GM21526 (cell line): ENCODE data around the gene CENPK.
"Not testable (repeated sequence)": the region's sequence is repeated elsewhere in the genome, so short reads cannot be mapped to it uniquely, and the experiment has no call there.

Source experiments
- ATAC-seq: cut with Tn5 transposase; IDR thresholded peaks from one replicate; pipeline ENCODE4 v1.9.1; 2021; ENCODE audit warnings: moderate library complexity; ENCODE audit not compliant: unreplicated experiment, low FRiP score

The CENPK gene

GRCh38 chr5:65512170-65512937 lies 50.6 kb downstream of the CENPK start:
- ATAC-seq: no peak

GRCh38 chr5:65508978-65509377 lies 54.0 kb downstream of the CENPK start:
- ATAC-seq: no peak

GRCh38 chr5:65506961-65507360 lies 56.0 kb downstream of the CENPK start:
- no peak for ATAC-seq

- no peak for ATAC-seq
Observed at GRCh38 chr5:65489119-65489518, 73.8 kb downstream of the CENPK start.

- ATAC-seq: not testable (repeated sequence)
Observed at GRCh38 chr5:65488038-65488687, 74.8 kb downstream of the CENPK start.

- not testable (repeated sequence) for ATAC-seq
Observed at GRCh38 chr5:65486803-65487202, 76.2 kb downstream of the CENPK start.

- no peak for ATAC-seq
Observed at GRCh38 chr5:65485405-65485804, 77.6 kb downstream of the CENPK start.

GRCh38 chr5:65483546-65484346 lies 79.2 kb downstream of the CENPK start:
- ATAC-seq: peak; percentile 49

- no peak for ATAC-seq
Observed at GRCh38 chr5:65482736-65483545, 80.0 kb downstream of the CENPK start.

GRCh38 chr5:65482296-65482735 lies 80.7 kb downstream of the CENPK start:
- ATAC-seq: no peak

- ATAC-seq: peak; percentile 83
Observed at GRCh38 chr5:65481635-65482295, 81.2 kb downstream of the CENPK start, which contains the start of gene ADAMTS6. Gene ADAMTS6 (minus strand): TSS chr5:65481920. CDS start chr5:65473673, 8,247 bp downstream.

GRCh38 chr5:65481171-65481581 lies 81.8 kb downstream of the CENPK start:
- ATAC-seq: peak; percentile 32

GRCh38 chr5:65480306-65480865 lies 82.6 kb downstream of the CENPK start:
- peak; percentile 35 for ATAC-seq

GRCh38 chr5:65479527-65479926 lies 83.4 kb downstream of the CENPK start:
- no peak for ATAC-seq

- ATAC-seq: no peak
Observed at GRCh38 chr5:65478336-65478735, 84.6 kb downstream of the CENPK start.

- no peak for ATAC-seq
Observed at GRCh38 chr5:65475895-65476294, 87.1 kb downstream of the CENPK start.

GRCh38 chr5:65475336-65475735 lies 87.6 kb downstream of the CENPK start:
- no peak for ATAC-seq

- no peak for ATAC-seq
Observed at GRCh38 chr5:65474130-65474711, 88.7 kb downstream of the CENPK start.

- no peak for ATAC-seq
Observed at GRCh38 chr5:65468633-65469032, 94.3 kb downstream of the CENPK start.
